ENCODE results near the gene TSPYL4.

The TSPYL4 gene

DNA sequence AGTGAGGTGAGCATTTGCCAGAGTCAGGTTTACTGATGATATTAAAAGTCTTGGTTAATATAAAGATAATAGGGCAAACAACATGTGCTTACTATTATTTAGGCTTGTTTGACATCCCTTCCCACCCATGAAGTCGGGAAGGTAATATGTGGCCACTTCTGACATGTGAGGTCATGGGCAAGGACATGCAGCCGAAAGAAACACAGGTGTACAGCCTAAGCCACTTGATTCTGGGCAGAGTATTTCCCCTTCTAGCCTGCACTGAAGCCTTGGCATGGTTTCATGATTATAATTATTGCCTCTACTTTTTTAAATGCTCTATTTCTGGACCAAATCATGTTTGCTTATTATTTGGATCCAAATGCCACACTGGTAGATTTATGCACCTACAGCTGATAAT, 52.3 kb downstream of the TSPYL4 start:
- TF ChIP-seq FOXP2 (optimal IDR thresholded peaks at IDR 0.05; ENCODE audit: borderline replicate concordance, extremely low read depth, extremely low read length, insufficient read depth), result no peak
- TF ChIP-seq, protein P1, sequence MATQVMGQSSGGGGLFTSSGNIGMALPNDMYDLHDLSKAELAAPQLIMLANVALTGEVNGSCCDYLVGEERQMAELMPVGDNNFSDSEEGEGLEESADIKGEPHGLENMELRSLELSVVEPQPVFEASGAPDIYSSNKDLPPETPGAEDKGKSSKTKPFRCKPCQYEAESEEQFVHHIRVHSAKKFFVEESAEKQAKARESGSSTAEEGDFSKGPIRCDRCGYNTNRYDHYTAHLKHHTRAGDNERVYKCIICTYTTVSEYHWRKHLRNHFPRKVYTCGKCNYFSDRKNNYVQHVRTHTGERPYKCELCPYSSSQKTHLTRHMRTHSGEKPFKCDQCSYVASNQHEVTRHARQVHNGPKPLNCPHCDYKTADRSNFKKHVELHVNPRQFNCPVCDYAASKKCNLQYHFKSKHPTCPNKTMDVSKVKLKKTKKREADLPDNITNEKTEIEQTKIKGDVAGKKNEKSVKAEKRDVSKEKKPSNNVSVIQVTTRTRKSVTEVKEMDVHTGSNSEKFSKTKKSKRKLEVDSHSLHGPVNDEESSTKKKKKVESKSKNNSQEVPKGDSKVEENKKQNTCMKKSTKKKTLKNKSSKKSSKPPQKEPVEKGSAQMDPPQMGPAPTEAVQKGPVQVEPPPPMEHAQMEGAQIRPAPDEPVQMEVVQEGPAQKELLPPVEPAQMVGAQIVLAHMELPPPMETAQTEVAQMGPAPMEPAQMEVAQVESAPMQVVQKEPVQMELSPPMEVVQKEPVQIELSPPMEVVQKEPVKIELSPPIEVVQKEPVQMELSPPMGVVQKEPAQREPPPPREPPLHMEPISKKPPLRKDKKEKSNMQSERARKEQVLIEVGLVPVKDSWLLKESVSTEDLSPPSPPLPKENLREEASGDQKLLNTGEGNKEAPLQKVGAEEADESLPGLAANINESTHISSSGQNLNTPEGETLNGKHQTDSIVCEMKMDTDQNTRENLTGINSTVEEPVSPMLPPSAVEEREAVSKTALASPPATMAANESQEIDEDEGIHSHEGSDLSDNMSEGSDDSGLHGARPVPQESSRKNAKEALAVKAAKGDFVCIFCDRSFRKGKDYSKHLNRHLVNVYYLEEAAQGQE (IDR thresholded peaks at IDR 0.05; ENCODE audit: insufficient read depth in 1 of 2, low read depth in 2 of 2, low read length in 2 of 2), result no peak

DNA sequence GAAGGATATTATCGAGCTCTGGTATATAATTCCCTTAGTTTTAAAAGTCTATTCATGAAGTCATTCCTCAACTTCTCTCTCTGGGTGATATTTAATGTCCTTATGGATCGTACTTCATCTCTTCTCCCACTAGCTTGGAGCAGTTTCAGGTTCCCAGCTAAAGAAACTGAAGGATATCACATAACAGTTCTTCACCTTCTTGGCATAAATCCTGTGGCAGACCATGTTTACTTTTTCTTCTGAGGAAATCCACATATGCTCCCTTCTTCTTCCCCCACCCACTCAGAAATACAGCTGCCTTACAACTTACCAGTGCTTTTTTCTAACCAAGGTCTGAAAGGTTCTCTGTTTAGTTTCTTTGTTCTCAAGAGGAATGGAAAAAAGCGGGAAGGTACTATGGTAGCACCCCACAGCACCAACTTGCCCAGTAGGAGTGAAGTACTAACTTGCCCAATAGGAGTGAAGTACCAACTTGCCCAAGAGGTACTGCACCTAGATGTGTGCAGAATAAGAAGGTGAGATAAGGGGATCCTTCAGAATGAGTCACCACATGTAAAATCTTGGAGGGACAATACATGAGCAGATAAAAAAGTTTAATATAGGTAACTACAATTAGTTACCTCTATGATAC, 53.1 kb downstream of the TSPYL4 start:
- no peak for TF ChIP-seq FOXP2 (optimal IDR thresholded peaks at IDR 0.05; ENCODE audit: borderline replicate concordance, extremely low read depth, extremely low read length, insufficient read depth)

Measured in PFSK-1 (cell line).